K562 (cell line): ENCODE data around the gene PATL2. TPM values are rescaled to one million over a fixed set of nuclear protein-coding genes. Genes with fewer than 3 reads are reported as not detected.
A peak's percentile ranks its signal among the peaks of the same experiment; 100 is the strongest.

Source experiments
- ATAC-seq: fragments of 200-7000 bp; cut with Tn5 transposase; 3 replicates; pipeline ENCODE4 v1.9.1; 2020; ENCODE audit warnings: moderate library complexity
- BruUV-seq: library from RNA; stranded (reverse); fragments of 400-500 nt; replicated peaks from 2 replicates; lab custom pipeline; 2021; lab: Mats Ljungman, UMichigan
- CTCF ChIA-PET: fragments of 300-600 bp; formaldehyde crosslinking; extraction: SDS; loops from one replicate; lab custom pipeline; 2021; ENCODE audit warnings: low intra/inter-chr PET ratio; lab: Yijun Ruan, JAX
- POLR2A ChIA-PET: fragments of 300-600, 350-650 bp; sonication (Branson Sonifier 250); formaldehyde crosslinking; extraction: SDS; loops from one replicate; lab custom pipeline; 2021; ENCODE audit warnings: antibody characterized with exemption, inconsistent platforms; lab: Yijun Ruan, JAX
- DNase-seq, 4 experiments: peaks; one replicate each; pipeline versions ENCODE4 v3.0.0 to v3.0.0-alpha.2; 2011 to 2018; ENCODE audit warnings: low spot score in 3 of 4, mixed read lengths in 3 of 4; ENCODE audit errors: extremely low read depth in 1 of 4
- FAIRE-seq: peaks from 2 replicates; lab custom pipeline; 2011; peaks lifted over from hg19 to GRCh38; lab: Jason Lieb, UNC
- H2AFZ ChIP-seq: 2 replicates; pipeline ENCODE4 v1.6.0; 2011; ENCODE audit warnings: low read depth, low read length, control low read depth, inconsistent platforms
- H3K27ac ChIP-seq: fragments of 200-600 bp; 3 replicates; pipeline ENCODE4 v1.8.0; 2011; ENCODE audit warnings: low read depth, mild to moderate bottlenecking, control low read depth, inconsistent platforms, low read length, moderate library complexity, mixed read lengths; ENCODE audit errors: extremely low read depth
- H3K27me3 ChIP-seq, 2 experiments: fragments of 300-600 bp in 1 of 2; 2 replicates in 1 of 2; 3 replicates in 1 of 2; pipeline versions ENCODE4 v1.6.0 to v1.8.0; 2011; ENCODE audit warnings: inconsistent platforms in 2 of 2, low read length in 2 of 2, mild to moderate bottlenecking in 1 of 2, mixed read lengths in 1 of 2, moderate library complexity in 1 of 2; ENCODE audit not compliant: control insufficient read depth in 2 of 2, insufficient read depth in 2 of 2
- H3K36me3 ChIP-seq: fragments of 300-600 bp; 3 replicates; pipeline ENCODE4 v1.8.0; 2011; ENCODE audit warnings: mild to moderate bottlenecking, low read length, inconsistent platforms; ENCODE audit not compliant: control insufficient read depth, insufficient read depth
- H3K4me1 ChIP-seq, 2 experiments: fragments of 200-600 bp in 1 of 2; replicated peaks in 1 of 2; 2 replicates in 1 of 2; 3 replicates in 1 of 2; pipeline versions ENCODE4 v1.5.1 to v1.8.0; 2011; ENCODE audit warnings: inconsistent platforms in 2 of 2, low read length in 2 of 2, mild to moderate bottlenecking in 1 of 2, mixed read lengths in 1 of 2, moderate library complexity in 1 of 2; ENCODE audit not compliant: control insufficient read depth in 2 of 2, insufficient read depth in 2 of 2
- H3K4me2 ChIP-seq: 2 replicates; pipeline ENCODE4 v1.6.1; 2011; ENCODE audit warnings: low read length, control low read depth, inconsistent platforms, mixed read lengths; ENCODE audit not compliant: insufficient read depth
- H3K4me3 ChIP-seq: fragments of 200-600 bp; sonication (generic), shearing (Covaris generic); 2 replicates; pipeline ENCODE4 v1.5.1; 2016; ENCODE audit warnings: control low read depth, inconsistent platforms
- H3K79me2 ChIP-seq: fragments of 200-600 bp; 3 replicates; pipeline ENCODE4 v1.8.0; 2011; ENCODE audit warnings: low read length, inconsistent platforms; ENCODE audit not compliant: control insufficient read depth, insufficient read depth
- H3K9ac ChIP-seq, 2 experiments: 2 replicates each; pipeline versions ENCODE4 v1.6.0 to v1.6.1; 2011; ENCODE audit warnings: low read depth in 2 of 2, low read length in 2 of 2, control low read depth in 1 of 2, inconsistent platforms in 1 of 2, mild to moderate bottlenecking in 1 of 2, mixed read lengths in 1 of 2; ENCODE audit not compliant: insufficient read depth in 1 of 2
- H3K9me1 ChIP-seq: one replicate; pipeline ENCODE4 v1.6.0; 2011; ENCODE audit warnings: inconsistent platforms, mild to moderate bottlenecking, low read length, moderate library complexity; ENCODE audit not compliant: control insufficient read depth, insufficient read depth
- H3K9me3 ChIP-seq: replicated peaks from 2 replicates; pipeline ENCODE4 v1.5.1; 2011; ENCODE audit warnings: low read depth, low read length, inconsistent platforms; ENCODE audit not compliant: control insufficient read depth, insufficient read depth
- H4K20me1 ChIP-seq: replicated peaks from 2 replicates; pipeline ENCODE4 v1.6.1; 2011; ENCODE audit warnings: low read length, inconsistent platforms, mixed read lengths; ENCODE audit not compliant: control insufficient read depth, insufficient read depth
- ATF6 ChIP-seq: sonication (generic); formaldehyde crosslinking; IDR thresholded peaks from 2 replicates; pipeline ENCODE4 v1.4.0; 2020; ENCODE audit warnings: mild to moderate bottlenecking, missing genetic modification reagents
- CCNT2 ChIP-seq: IDR thresholded peaks from 2 replicates; pipeline ENCODE4 v1.6.1; 2011; ENCODE audit warnings: borderline replicate concordance, low read depth, mild to moderate bottlenecking, moderate library complexity, mixed read lengths, low read length; ENCODE audit not compliant: insufficient read length; ENCODE audit errors: extremely low read depth
- CTCF ChIP-seq, 3 experiments: IDR thresholded peaks in 2 of 3; conservative IDR thresholded peaks in 1 of 3; 2 replicates each; pipeline ENCODE4 v1.5.1; 2011 to 2012; ENCODE audit warnings: low read length in 3 of 3, mild to moderate bottlenecking in 3 of 3, control low read depth in 2 of 3, improper control_type of control experiment in 1 of 3, inconsistent platforms in 1 of 3, low read depth in 1 of 3, mixed read lengths in 1 of 3, moderate library complexity in 1 of 3; ENCODE audit not compliant: insufficient read depth in 2 of 3
- FOXJ2 ChIP-seq: fragments of 200-800 bp; sonication (Bioruptor generic); IDR thresholded peaks from 2 replicates; pipeline ENCODE4 v1.6.1; 2016; ENCODE audit warnings: missing genetic modification characterization, missing compliant biosample characterization
- GTF2E2 ChIP-seq: fragments of 200-800 bp; sonication (Bioruptor generic); IDR thresholded peaks from 2 replicates; pipeline ENCODE4 v1.6.1; 2016; ENCODE audit warnings: missing genetic modification characterization, missing compliant biosample characterization
- HMBOX1 ChIP-seq: sonication (generic); IDR thresholded peaks from 2 replicates; pipeline ENCODE4 v1.6.1; 2016
- TAF15 ChIP-seq: fragments of 200-400 bp; formaldehyde crosslinking; IDR thresholded peaks from 2 replicates; pipeline ENCODE4 v1.6.1; 2017; ENCODE audit warnings: mild to moderate bottlenecking, low read depth, low read length, moderate library complexity
- TEAD1 ChIP-seq, 2 experiments: fragments of 450-650 bp in 1 of 2; sonication (generic) in 1 of 2; formaldehyde crosslinking; IDR thresholded peaks; 2 replicates each; pipeline versions ENCODE4 v1.4.0 to v1.8.0; 2020 to 2022; ENCODE audit warnings: mild to moderate bottlenecking in 2 of 2, missing genetic modification reagents in 1 of 2
- WGBS: fragments of 100-300 bp; shearing (Covaris generic); methylation state at CpG from one replicate; pipeline ENCODE4 v1.1.6; 2016; ENCODE audit warnings: low coverage, mixed read lengths; ENCODE audit not compliant: insufficient coverage; ENCODE audit errors: missing lambda C conversion rate; 5-methylcytosine and 5-hydroxymethylcytosine counted together
- in situ Hi-C: fragments of 300-500 bp; cut with MboI; formaldehyde crosslinking; loops from 4 replicates; pipeline ENCODE4 v1.15.0; 2018; ENCODE audit warnings: inconsistent platforms, mixed read lengths
- intact Hi-C: fragments of 100-400 bp; cut with micrococcal nuclease; formaldehyde crosslinking; loops from 2 replicates; pipeline ENCODE4 v1.14.2; 2022
- polyA plus RNA-seq, 8 experiments: library from polyadenylated mRNA; depleted of rRNA in 4 of 8; stranded (reverse) in 5 of 8; unstranded in 3 of 8; fragments of >200 nt; fragmentation: Nextera tagmentation in 2 of 8; fragmentation: Illumina TruSeq in 1 of 8; extraction: Ambion mirVana in 2 of 8; extraction: Trizol in 1 of 8; gene quantifications; 2 replicates each; pipeline versions ENCODE4 v1.2.1 to v1.2.3, GENCODE V29; 2011 to 2014; ENCODE audit warnings: inconsistent platforms in 1 of 8, missing spikeins in 1 of 8
- total RNA-seq, 7 experiments: library from RNA; depleted of rRNA in 6 of 7; stranded (reverse); fragments of >200 nt in 6 of 7; fragmentation: Illumina TruSeq in 2 of 7; extraction: Trizol in 2 of 7; gene quantifications; 2 replicates each; pipeline versions ENCODE4 v1.2.1 to v1.2.3, GENCODE V29; 2011 to 2021; ENCODE audit warnings: low replicate concordance in 1 of 7

The PATL2 gene
- total and polyA plus RNA-seq, 9 of the 15 experiments (the other 6 are each of a cell fraction or from before 2014, with no cell fraction given), result 0.42 to 1.1 (median 0.86) TPM

GRCh38 chr15:44720460-44721176 lies 9.5 kb upstream of the PATL2 start:
- no peaks in the 10 kb centered on the region for H4K20me1 ChIP-seq
- H3K9me3 ChIP-seq, result no peaks in the 10 kb centered on the region
- intact Hi-C loops, result no loop called here
- ATAC-seq (0 out of 3 replicates have a peak, but pooled peaks have one; percentile 8), FAIRE-seq (no peak)
- no peaks in the 10 kb centered on the region for H3K79me2 ChIP-seq
- no peak overlapping the region for H2AFZ ChIP-seq
- peaks cover 0 to 5% of the 10 kb centered on the region in 2 experiments; a peak in 4 of 5 replicates for H3K4me1 ChIP-seq
- no peak overlapping the region for H3K4me3 ChIP-seq
- H3K27ac ChIP-seq, result no peak overlapping the region
- H3K27me3 ChIP-seq, result no peaks in the 10 kb centered on the region
- ChIA-PET POLR2A (interaction anchor here (0.6 to 10.1 kb wide), 7 partner anchors 8 to 87 kb away, joined by 3 to 136 read pairs (median 3); partner anchors contain the start of genes B2M, PATL2, SPG11 and TRIM69), CTCF (no interaction called here)
- no peaks in the 10 kb centered on the region for H3K9me1 ChIP-seq
- no peak overlapping the region for H3K9ac ChIP-seq
- peaks cover 33% of the 10 kb centered on the region for H3K36me3 ChIP-seq
- no TSS peak for BruUV-seq
- in situ Hi-C loops, result no loop called here
- WGBS, result 42% methylated on average over 4 of the region's 4 CpGs
- H3K4me2 ChIP-seq, result no peak overlapping the region
- TF ChIP-seq TAF15, result no peak
- TF ChIP-seq GTF2E2 (tag), result no peak
- TF ChIP-seq TEAD1 (CRISPR knock-in tag; IDR thresholded peaks at IDR 0.05), result no peak
- no peak for TF ChIP-seq CCNT2
- TF ChIP-seq HMBOX1, result peak; percentile 43; the same call in 1 of the 2 replicates
- no peak for TF ChIP-seq ATF6 (CRISPR knock-in tag)
- TF ChIP-seq FOXJ2 (tag), result no peak
- no peak for TF ChIP-seq CTCF (IDR thresholded peaks at IDR 0.05 in 2 of 3, conservative IDR thresholded peaks at IDR 0.05 in 1 of 3; ENCODE audit: insufficient read depth in 2 of 3, low read depth in 1 of 3, low read length in 3 of 3)
- TF ChIP-seq, all 486 proteins: peak for 1
- DNase-seq, result no peak
